ENCODE results near the gene SLC6A18. TPM values are rescaled to one million over a fixed set of nuclear protein-coding genes. Genes with fewer than 3 reads are reported as not detected.

SLC6A18 gene
- total RNA-seq, 1 donor from 2014 or later = not detected

GRCh38 chr5:1226231-1226630, 1.1 kb downstream of the SLC6A18 start:
- Histone ChIP-seq H3K36me3 (ENCODE audit: insufficient read depth, low read length) (no peaks in the 10 kb centered on the region), H3K4me3 (ENCODE audit: insufficient read depth, low read depth, low read length) (no peak overlapping the region), H3K4me2 (ENCODE audit: low read length) (no peak overlapping the region), H3K4me1 (ENCODE audit: insufficient read depth, low read length) (no peaks in the 10 kb centered on the region), H3K27me3 (ENCODE audit: insufficient read depth, low read length) (no peaks in the 10 kb centered on the region), H4K20me1 (ENCODE audit: insufficient read depth, low read length) (no peaks in the 10 kb centered on the region), H3K9me3 (ENCODE audit: insufficient read depth, low read depth, low read length) (peaks cover 10% of the 10 kb centered on the region), H3K9ac (ENCODE audit: low read length) (no peak overlapping the region), H2AFZ (ENCODE audit: low read depth, low read length) (no peak overlapping the region), H3K27ac (ENCODE audit: low read depth, low read length) (no peak overlapping the region), H3K79me2 (ENCODE audit: insufficient read depth, low read length) (no peaks in the 10 kb centered on the region)
- Mint-ChIP-seq H3K4me1 (ENCODE audit: low read depth, unreplicated experiment) (no peaks in the 10 kb centered on the region), H3K27ac (ENCODE audit: unreplicated experiment) (no peak overlapping the region), H3K36me3 (ENCODE audit: low read depth, unreplicated experiment) (peaks cover 2% of the 10 kb centered on the region), H3K27me3 (ENCODE audit: low read depth, unreplicated experiment) (peaks cover 43% of the 10 kb centered on the region), H3K4me3 (ENCODE audit: unreplicated experiment) (no peak overlapping the region), H3K9me3 (ENCODE audit: unreplicated experiment) (no peaks in the 10 kb centered on the region)
- DNase-seq (ENCODE audit: low read depth) (no peak), FAIRE-seq (no peak)
- TF ChIP-seq CTCF (IDR thresholded peaks at IDR 0.05; ENCODE audit: insufficient read depth, low read depth, low read length) (no peak), EZH2 (IDR thresholded peaks at IDR 0.05; ENCODE audit: insufficient read depth, low read length) (no peak)

- Mint-ChIP-seq H3K4me3 (ENCODE audit: unreplicated experiment) (no peak overlapping the region), H3K36me3 (ENCODE audit: low read depth, unreplicated experiment) (no peaks in the 10 kb centered on the region), H3K27me3 (ENCODE audit: low read depth, unreplicated experiment) (peaks cover 43% of the 10 kb centered on the region), H3K4me1 (ENCODE audit: low read depth, unreplicated experiment) (no peaks in the 10 kb centered on the region), H3K27ac (ENCODE audit: unreplicated experiment) (no peak overlapping the region), H3K9me3 (ENCODE audit: unreplicated experiment) (no peaks in the 10 kb centered on the region)
- Histone ChIP-seq H3K4me1 (ENCODE audit: insufficient read depth, low read length) (no peaks in the 10 kb centered on the region), H2AFZ (ENCODE audit: low read depth, low read length) (no peak overlapping the region), H3K4me3 (ENCODE audit: insufficient read depth, low read depth, low read length) (no peak overlapping the region), H3K36me3 (ENCODE audit: insufficient read depth, low read length) (no peaks in the 10 kb centered on the region), H3K9ac (ENCODE audit: low read length) (no peak overlapping the region), H3K4me2 (ENCODE audit: low read length) (no peak overlapping the region), H3K9me3 (ENCODE audit: insufficient read depth, low read depth, low read length) (peaks cover 7% of the 10 kb centered on the region), H4K20me1 (ENCODE audit: insufficient read depth, low read length) (no peaks in the 10 kb centered on the region), H3K79me2 (ENCODE audit: insufficient read depth, low read length) (no peaks in the 10 kb centered on the region), H3K27ac (ENCODE audit: low read depth, low read length) (no peak overlapping the region), H3K27me3 (ENCODE audit: insufficient read depth, low read length) (no peaks in the 10 kb centered on the region)
- TF ChIP-seq CTCF (IDR thresholded peaks at IDR 0.05; ENCODE audit: insufficient read depth, low read depth, low read length) (no peak), EZH2 (IDR thresholded peaks at IDR 0.05; ENCODE audit: insufficient read depth, low read length) (no peak)
- FAIRE-seq = no peak
- DNase-seq (ENCODE audit: low read depth) = no peak
Observed at GRCh38 chr5:1226839-1227581, 1.8 kb downstream of the SLC6A18 start.

- no peaks in the 10 kb centered on the region for H4K20me1 ChIP-seq (ENCODE audit: insufficient read depth, low read length)
- H3K9me3 ChIP-seq (ENCODE audit: insufficient read depth, low read depth, low read length) = peaks cover under 1% of the 10 kb centered on the region
- FAIRE-seq (no peak), DNase-seq (ENCODE audit: low read depth) (no peak)
- Mint-ChIP-seq H3K36me3 (ENCODE audit: low read depth, unreplicated experiment) (no peaks in the 10 kb centered on the region), H3K27ac (ENCODE audit: unreplicated experiment) (no peak overlapping the region), H3K9me3 (ENCODE audit: unreplicated experiment) (no peaks in the 10 kb centered on the region), H3K4me1 (ENCODE audit: low read depth, unreplicated experiment) (no peaks in the 10 kb centered on the region), H3K27me3 (ENCODE audit: low read depth, unreplicated experiment) (peaks cover 43% of the 10 kb centered on the region), H3K4me3 (ENCODE audit: unreplicated experiment) (no peak overlapping the region)
- H3K4me2 ChIP-seq (ENCODE audit: low read length) = no peak overlapping the region
- no peak overlapping the region for H3K4me3 ChIP-seq (ENCODE audit: insufficient read depth, low read depth, low read length)
- H3K27ac ChIP-seq (ENCODE audit: low read depth, low read length) = no peak overlapping the region
- no peak overlapping the region for H3K9ac ChIP-seq (ENCODE audit: low read length)
- no peak overlapping the region for H2AFZ ChIP-seq (ENCODE audit: low read depth, low read length)
- no peaks in the 10 kb centered on the region for H3K27me3 ChIP-seq (ENCODE audit: insufficient read depth, low read length)
- no peaks in the 10 kb centered on the region for H3K79me2 ChIP-seq (ENCODE audit: insufficient read depth, low read length)
- TF ChIP-seq EZH2 (IDR thresholded peaks at IDR 0.05; ENCODE audit: insufficient read depth, low read length) (no peak), CTCF (IDR thresholded peaks at IDR 0.05; ENCODE audit: insufficient read depth, low read depth, low read length) (no peak)
- H3K36me3 ChIP-seq (ENCODE audit: insufficient read depth, low read length) = no peaks in the 10 kb centered on the region
- no peaks in the 10 kb centered on the region for H3K4me1 ChIP-seq (ENCODE audit: insufficient read depth, low read length)
Observed at GRCh38 chr5:1227667-1228066, 2.5 kb downstream of the SLC6A18 start.
